HCT116 (cell line): ENCODE data around the gene WBP1. TPM values are rescaled to one million over a fixed set of nuclear protein-coding genes. Genes with fewer than 3 reads are reported as not detected.
"Not testable (repeated sequence)": the region's sequence is repeated elsewhere in the genome, so short reads cannot be mapped to it uniquely, and the experiment has no call there.

Experiments
- ATAC-seq: fragments of 200-7000 bp; cut with Tn5 transposase; 2 replicates; pipeline ENCODE4 v1.9.1; 2020; ENCODE audit warnings: mild to moderate bottlenecking, moderate library complexity
- BruUV-seq: library from RNA; stranded (reverse); fragments of 400-500 nt; replicated peaks from 2 replicates; lab custom pipeline; 2021; lab: Mats Ljungman, UMichigan
- CTCF ChIA-PET: fragments of 300-600 bp; sonication (Branson Sonifier 250); formaldehyde crosslinking; loops from one replicate; lab custom pipeline; 2021; ENCODE audit warnings: antibody characterized with exemption; lab: Charles Lee
- POLR2A ChIA-PET: fragments of 300-600, 350-600 bp; sonication (Branson Sonifier 250); formaldehyde crosslinking; loops from one replicate; lab custom pipeline; 2021; ENCODE audit warnings: antibody characterized with exemption; lab: Charles Lee
- RAD21 ChIA-PET, 2 experiments: fragments of 300-600 bp; sonication (Branson Sonifier 250); formaldehyde crosslinking; loops; one replicate each; lab custom pipeline; 2023; ENCODE audit warnings: low total read pairs in 2 of 2; ENCODE audit not compliant: uncharacterized antibody in 2 of 2, unreplicated experiment in 2 of 2, low non-redundant PET in 1 of 2; lab: Charles Lee
- DNase-seq: peaks from one replicate; pipeline ENCODE4 v3.0.0-alpha.2; 2010; ENCODE audit warnings: low read depth, low spot score
- H2AFZ ChIP-seq: fragments of 200-600 bp; shearing (Covaris generic), sonication (generic); 2 replicates; pipeline ENCODE4 v1.6.1; 2017; ENCODE audit warnings: low read depth, mixed run types, mixed read lengths, antibody characterized with exemption, low read length; ENCODE audit not compliant: poor library complexity, severe bottlenecking
- H3K27ac ChIP-seq: 2 replicates; pipeline ENCODE4 v1.5.1; 2012; ENCODE audit warnings: low read depth, low read length
- H3K27me3 ChIP-seq: fragments of 200-600 bp; sonication (generic); 2 replicates; pipeline ENCODE4 v1.6.1; 2016; ENCODE audit warnings: mixed run types, low read length, mixed read lengths; ENCODE audit not compliant: insufficient read depth
- H3K36me3 ChIP-seq, 2 experiments: fragments of 200-500 bp in 1 of 2; fragments of 200-600 bp in 1 of 2; sonication (Bioruptor generic) in 1 of 2; sonication (generic) in 1 of 2; 2 replicates each; pipeline versions ENCODE4 v1.5.1 to v1.6.1; 2014 to 2016; ENCODE audit warnings: low read length in 2 of 2, inconsistent platforms in 1 of 2, mixed read lengths in 1 of 2, mixed run types in 1 of 2; ENCODE audit not compliant: insufficient read depth in 2 of 2, control insufficient read depth in 1 of 2
- H3K4me1 ChIP-seq, 2 experiments: fragments of 200-600 bp in 1 of 2; sonication (generic) in 1 of 2; 2 replicates each; pipeline versions ENCODE4 v1.5.1 to v1.6.1; 2012 to 2017; ENCODE audit warnings: low read length in 2 of 2, inconsistent platforms in 1 of 2, mild to moderate bottlenecking in 1 of 2, mixed read lengths in 1 of 2, mixed run types in 1 of 2, moderate library complexity in 1 of 2; ENCODE audit not compliant: insufficient read depth in 2 of 2, control insufficient read depth in 1 of 2
- H3K4me2 ChIP-seq: fragments of 200-600 bp; sonication (generic); 2 replicates; pipeline ENCODE4 v1.6.1; 2017; ENCODE audit warnings: mixed run types, low read length, mixed read lengths
- H3K4me3 ChIP-seq, 2 experiments: fragments of 200-600 bp in 1 of 2; sonication (generic) in 1 of 2; replicated peaks in 1 of 2; 2 replicates each; pipeline ENCODE4 v1.5.1; 2011 to 2016; ENCODE audit warnings: low read length in 2 of 2, control low read depth in 1 of 2, low read depth in 1 of 2, mild to moderate bottlenecking in 1 of 2, mixed read lengths in 1 of 2, mixed run types in 1 of 2
- H3K79me2 ChIP-seq: fragments of 200-600 bp; sonication (generic); 2 replicates; pipeline ENCODE4 v1.6.1; 2017; ENCODE audit warnings: mild to moderate bottlenecking, mixed run types, low read length, moderate library complexity, mixed read lengths; ENCODE audit not compliant: insufficient read depth
- H3K9ac ChIP-seq: fragments of 200-600 bp; sonication (generic); 2 replicates; pipeline ENCODE4 v1.6.1; 2016; ENCODE audit warnings: low read length, mixed read lengths
- H3K9me2 ChIP-seq: fragments of 200-600 bp; sonication (generic), shearing (Covaris generic); 2 replicates; pipeline ENCODE4 v1.6.1; 2017; ENCODE audit warnings: mixed run types, mild to moderate bottlenecking, moderate library complexity; ENCODE audit not compliant: insufficient read depth
- H3K9me3 ChIP-seq, 2 experiments: fragments of 200-500 bp in 1 of 2; fragments of 200-600 bp in 1 of 2; sonication (Bioruptor generic) in 1 of 2; sonication (generic) in 1 of 2; 2 replicates each; pipeline ENCODE4 v1.6.1; 2014 to 2017; ENCODE audit warnings: low read length in 2 of 2, mixed read lengths in 2 of 2, inconsistent platforms in 1 of 2, low read depth in 1 of 2, mild to moderate bottlenecking in 1 of 2, mixed run types in 1 of 2, moderate library complexity in 1 of 2; ENCODE audit not compliant: control insufficient read depth in 1 of 2, insufficient read depth in 1 of 2
- H4K20me1 ChIP-seq: fragments of 200-600 bp; sonication (generic), shearing (Covaris generic); 2 replicates; pipeline ENCODE4 v1.6.1; 2017; ENCODE audit warnings: mixed run types, mild to moderate bottlenecking, moderate library complexity; ENCODE audit not compliant: insufficient read depth
- EZH2 ChIP-seq: fragments of 200-600 bp; sonication (generic); IDR thresholded peaks from 2 replicates; pipeline ENCODE4 v1.6.1; 2017; ENCODE audit warnings: antibody characterized with exemption, mixed run types
- JUND ChIP-seq: IDR thresholded peaks from 2 replicates; pipeline ENCODE4 v1.6.1; 2012
- POLR2A ChIP-seq: IDR thresholded peaks from 2 replicates; pipeline ENCODE4 v1.7.0; 2011; ENCODE audit warnings: borderline replicate concordance; ENCODE audit not compliant: insufficient read depth, insufficient read length; ENCODE audit errors: extremely low read depth
- POLR2AphosphoS5 ChIP-seq: IDR thresholded peaks from 2 replicates; pipeline ENCODE4 v1.6.1; 2011; ENCODE audit warnings: mild to moderate bottlenecking, low read depth, low read length, moderate library complexity
- intact Hi-C: fragments of 100-400 bp; cut with micrococcal nuclease; formaldehyde crosslinking; loops from 2 replicates; pipeline ENCODE4 v1.10.0; 2022
- total RNA-seq: library from RNA; stranded (reverse); gene quantifications from one replicate; pipeline ENCODE4 v1.2.1, GENCODE V29; 2021; ENCODE audit not compliant: unreplicated experiment
- TF ChIP-seq, protein P1 (sequence below): IDR thresholded peaks from 2 replicates; pipeline ENCODE4 v1.6.1; 2012; ENCODE audit warnings: low read depth

The WBP1 gene
- total RNA-seq, 1 experiment from 2014 or later, result 64.7 TPM

- TF ChIP-seq POLR2A, result no peak
- TF ChIP-seq EZH2, result no peak
- TF ChIP-seq, protein P1, sequence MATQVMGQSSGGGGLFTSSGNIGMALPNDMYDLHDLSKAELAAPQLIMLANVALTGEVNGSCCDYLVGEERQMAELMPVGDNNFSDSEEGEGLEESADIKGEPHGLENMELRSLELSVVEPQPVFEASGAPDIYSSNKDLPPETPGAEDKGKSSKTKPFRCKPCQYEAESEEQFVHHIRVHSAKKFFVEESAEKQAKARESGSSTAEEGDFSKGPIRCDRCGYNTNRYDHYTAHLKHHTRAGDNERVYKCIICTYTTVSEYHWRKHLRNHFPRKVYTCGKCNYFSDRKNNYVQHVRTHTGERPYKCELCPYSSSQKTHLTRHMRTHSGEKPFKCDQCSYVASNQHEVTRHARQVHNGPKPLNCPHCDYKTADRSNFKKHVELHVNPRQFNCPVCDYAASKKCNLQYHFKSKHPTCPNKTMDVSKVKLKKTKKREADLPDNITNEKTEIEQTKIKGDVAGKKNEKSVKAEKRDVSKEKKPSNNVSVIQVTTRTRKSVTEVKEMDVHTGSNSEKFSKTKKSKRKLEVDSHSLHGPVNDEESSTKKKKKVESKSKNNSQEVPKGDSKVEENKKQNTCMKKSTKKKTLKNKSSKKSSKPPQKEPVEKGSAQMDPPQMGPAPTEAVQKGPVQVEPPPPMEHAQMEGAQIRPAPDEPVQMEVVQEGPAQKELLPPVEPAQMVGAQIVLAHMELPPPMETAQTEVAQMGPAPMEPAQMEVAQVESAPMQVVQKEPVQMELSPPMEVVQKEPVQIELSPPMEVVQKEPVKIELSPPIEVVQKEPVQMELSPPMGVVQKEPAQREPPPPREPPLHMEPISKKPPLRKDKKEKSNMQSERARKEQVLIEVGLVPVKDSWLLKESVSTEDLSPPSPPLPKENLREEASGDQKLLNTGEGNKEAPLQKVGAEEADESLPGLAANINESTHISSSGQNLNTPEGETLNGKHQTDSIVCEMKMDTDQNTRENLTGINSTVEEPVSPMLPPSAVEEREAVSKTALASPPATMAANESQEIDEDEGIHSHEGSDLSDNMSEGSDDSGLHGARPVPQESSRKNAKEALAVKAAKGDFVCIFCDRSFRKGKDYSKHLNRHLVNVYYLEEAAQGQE, result no peak
- TF ChIP-seq JUND, result no peak
- H2AFZ ChIP-seq, result no peak overlapping the region
- no peaks in the 10 kb centered on the region for H3K9me2 ChIP-seq
Observed at GRCh38 chr2:74464406-74464805, 6.2 kb downstream of the WBP1 start.

GRCh38 chr2:74470742-74471141 lies 12.5 kb downstream of the WBP1 start:
- intact Hi-C loops, ATAC-seq, H3K9me2 ChIP-seq, H3K4me3 ChIP-seq, H3K4me2 ChIP-seq, H3K9me3 ChIP-seq: not testable (repeated sequence)
- H3K4me1 ChIP-seq, result peaks cover 12 to 23% of the 10 kb centered on the region in 2 experiments; a peak in 3 of 4 replicates
- RAD21 ChIA-PET, result interaction anchor here in 1 of 2 experiments (0.6 kb wide), 1 partner anchor 13 kb away, joined by 3 read pairs; no protein-coding TSS in a partner anchor
- TF ChIP-seq POLR2AphosphoS5, result peak; percentile 13; the same call in 1 of the 2 replicates
- TF ChIP-seq, all 23 proteins: peak for 1; not testable (repeated sequence) for 22
- not testable (repeated sequence) for H3K27me3 ChIP-seq, DNase-seq, H3K27ac ChIP-seq, H4K20me1 ChIP-seq, H3K9ac ChIP-seq, H2AFZ ChIP-seq, BruUV-seq
- ChIA-PET CTCF (interaction anchor here (0.6 kb wide), 1 partner anchor 13 kb away, joined by 3 read pairs; the partner anchor contains the start of gene WBP1), POLR2A (interaction anchor here (0.8 to 2.7 kb wide), 3 partner anchors 11 to 30 kb away, joined by 4 to 25 read pairs (median 5); partner anchors contain the start of genes CCDC142, TTC31 and WBP1)
- Histone ChIP-seq H3K36me3 (peaks cover 8 to 16% of the 10 kb centered on the region in 2 experiments; a peak in 2 of 4 replicates), H3K79me2 (peaks cover 14% of the 10 kb centered on the region)

More at GRCh38 chr2:74464406-74464805, 6.2 kb downstream of the WBP1 start:
- peaks cover 0 to 13% of the 10 kb centered on the region in 2 experiments; a peak in 3 of 4 replicates for H3K4me1 ChIP-seq
- ChIA-PET CTCF (no interaction called here), RAD21 (no interaction called here), POLR2A (no interaction called here)
- peak overlapping the region; percentile 89 for H3K27ac ChIP-seq
- H3K9me3 ChIP-seq, result no peaks in the 10 kb centered on the region
- H3K4me3 ChIP-seq, result peak overlapping the region; percentile 86 to 97
- no peaks in the 10 kb centered on the region for H3K27me3 ChIP-seq
- DNase-seq, result no peak
- H3K4me2 ChIP-seq, result peak overlapping the region; percentile 99
- intact Hi-C loops, result no loop called here
- BruUV-seq, result no TSS peak
- H3K9ac ChIP-seq, result peak overlapping the region; percentile 94
- peak; percentile 3 for ATAC-seq
- no peaks in the 10 kb centered on the region for H4K20me1 ChIP-seq
- H3K36me3 ChIP-seq, result peaks cover 4 to 19% of the 10 kb centered on the region in 2 experiments; a peak in 2 of 4 replicates
- H3K79me2 ChIP-seq, result peaks cover 27% of the 10 kb centered on the region
